HEK293T (cell line): Measurements from ENCODE around the gene HOXD10.

ENCODE experiments used
- ARNT ChIP-seq: fragments of 450-650 bp; IDR thresholded peaks from 2 replicates; pipeline ENCODE4 v1.6.1; 2017; ENCODE audit warnings: mild to moderate bottlenecking
- BHLHE40 ChIP-seq: fragments of 450-650 bp; IDR thresholded peaks from 2 replicates; pipeline ENCODE4 v1.6.1; 2016; ENCODE audit warnings: mild to moderate bottlenecking, moderate library complexity, borderline replicate concordance
- ELF4 ChIP-seq: fragments of 450-650 bp; IDR thresholded peaks from 2 replicates; pipeline ENCODE4 v1.6.1; 2017; ENCODE audit warnings: antibody characterized with exemption
- FOXA1 ChIP-seq: fragments of 450-650 bp; IDR thresholded peaks from 2 replicates; pipeline ENCODE4 v1.6.1; 2016; ENCODE audit warnings: mild to moderate bottlenecking
- FOXK2 ChIP-seq: fragments of 450-650 bp; IDR thresholded peaks from 2 replicates; pipeline ENCODE4 v1.6.1; 2016; ENCODE audit warnings: mild to moderate bottlenecking
- FOXM1 ChIP-seq: fragments of 450-650 bp; IDR thresholded peaks from 2 replicates; pipeline ENCODE4 v1.6.1; 2017; ENCODE audit warnings: mild to moderate bottlenecking, borderline replicate concordance
- HDGF ChIP-seq: fragments of 450-650 bp; IDR thresholded peaks from 2 replicates; pipeline ENCODE4 v1.6.1; 2017; ENCODE audit warnings: antibody characterized with exemption, borderline replicate concordance
- SP1 ChIP-seq: fragments of 450-650 bp; IDR thresholded peaks from 2 replicates; pipeline ENCODE4 v1.6.1; 2017
- SUZ12 ChIP-seq: fragments of 450-650 bp; IDR thresholded peaks from 2 replicates; pipeline ENCODE4 v1.6.1; 2016; ENCODE audit warnings: mild to moderate bottlenecking
- TARDBP ChIP-seq: fragments of 450-650 bp; IDR thresholded peaks from 2 replicates; pipeline ENCODE4 v1.6.1; 2016
- TF ChIP-seq, protein P1 (sequence below): fragments of 450-650 bp; IDR thresholded peaks from 2 replicates; pipeline ENCODE4 v1.6.1; 2016

DNA sequence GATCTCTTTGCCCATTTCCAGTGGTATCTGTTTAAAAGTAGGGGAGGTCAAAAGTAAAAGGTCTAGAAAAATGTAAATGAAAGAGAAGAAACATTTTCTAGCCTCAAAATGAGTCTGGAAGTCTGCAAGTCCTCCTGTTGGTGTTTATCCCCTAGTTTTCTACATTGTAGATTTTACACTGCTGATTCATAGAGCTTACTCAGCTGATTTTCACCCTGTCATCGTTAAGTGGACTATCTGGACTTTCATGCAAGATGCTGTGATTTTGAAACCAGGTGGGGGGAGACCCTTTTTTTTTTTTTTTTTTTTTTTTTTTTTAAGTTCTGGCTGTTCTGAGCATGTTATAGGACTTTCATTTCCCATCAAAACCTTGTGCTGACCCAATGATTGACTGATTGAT, 50.8 kb downstream of the HOXD10 start:
- TF ChIP-seq ARNT = no peak
- no peak for TF ChIP-seq SP1
- no peak for TF ChIP-seq BHLHE40
- TF ChIP-seq ELF4 = no peak
- TF ChIP-seq FOXA1 = no peak
- no peak for TF ChIP-seq TARDBP
- no peak for TF ChIP-seq SUZ12
- TF ChIP-seq HDGF = no peak
- no peak for TF ChIP-seq FOXK2
- TF ChIP-seq, protein P1, sequence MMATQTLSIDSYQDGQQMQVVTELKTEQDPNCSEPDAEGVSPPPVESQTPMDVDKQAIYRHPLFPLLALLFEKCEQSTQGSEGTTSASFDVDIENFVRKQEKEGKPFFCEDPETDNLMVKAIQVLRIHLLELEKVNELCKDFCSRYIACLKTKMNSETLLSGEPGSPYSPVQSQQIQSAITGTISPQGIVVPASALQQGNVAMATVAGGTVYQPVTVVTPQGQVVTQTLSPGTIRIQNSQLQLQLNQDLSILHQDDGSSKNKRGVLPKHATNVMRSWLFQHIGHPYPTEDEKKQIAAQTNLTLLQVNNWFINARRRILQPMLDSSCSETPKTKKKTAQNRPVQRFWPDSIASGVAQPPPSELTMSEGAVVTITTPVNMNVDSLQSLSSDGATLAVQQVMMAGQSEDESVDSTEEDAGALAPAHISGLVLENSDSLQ = no peak
- no peak for TF ChIP-seq FOXM1
